Measurements from ENCODE around the gene NOD2.

Gene NOD2

DNA sequence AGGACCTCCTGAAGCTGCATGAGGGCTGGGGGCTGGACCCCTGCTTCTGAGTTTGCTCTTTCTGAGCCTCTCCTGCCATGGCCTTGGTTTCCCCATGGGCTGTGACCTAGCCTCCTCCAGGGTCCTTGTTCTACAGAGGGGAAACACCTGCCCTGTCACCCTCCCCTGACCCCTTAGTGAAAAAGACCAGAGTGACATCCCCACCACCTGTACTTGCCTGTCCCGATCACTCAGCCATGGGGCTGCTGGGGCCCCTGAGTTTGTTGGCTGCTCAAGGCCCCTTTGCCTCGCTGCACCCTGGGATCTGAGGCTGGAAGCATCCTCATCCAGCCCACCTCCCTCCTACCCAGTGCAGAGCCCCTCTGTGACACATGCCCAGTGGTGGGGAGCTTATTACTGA is 800 bp downstream of the NOD2 start:
- no peak for DNase-seq (ENCODE audit: low read depth)

- no peak for DNase-seq (ENCODE audit: low read depth)
Measured at GRCh38 chr16:50695017-50696000, 1.9 kb downstream of the NOD2 start.

GRCh38 chr16:50696126-50696525 is 2.7 kb downstream of the NOD2 start:
- DNase-seq (ENCODE audit: low read depth), result no peak

- no peak for DNase-seq (ENCODE audit: low read depth)
Measured at GRCh38 chr16:50696575-50697420, 3.4 kb downstream of the NOD2 start.

GRCh38 chr16:50697421-50697715 is 4.0 kb downstream of the NOD2 start:
- no peak for DNase-seq (ENCODE audit: low read depth)

DNA sequence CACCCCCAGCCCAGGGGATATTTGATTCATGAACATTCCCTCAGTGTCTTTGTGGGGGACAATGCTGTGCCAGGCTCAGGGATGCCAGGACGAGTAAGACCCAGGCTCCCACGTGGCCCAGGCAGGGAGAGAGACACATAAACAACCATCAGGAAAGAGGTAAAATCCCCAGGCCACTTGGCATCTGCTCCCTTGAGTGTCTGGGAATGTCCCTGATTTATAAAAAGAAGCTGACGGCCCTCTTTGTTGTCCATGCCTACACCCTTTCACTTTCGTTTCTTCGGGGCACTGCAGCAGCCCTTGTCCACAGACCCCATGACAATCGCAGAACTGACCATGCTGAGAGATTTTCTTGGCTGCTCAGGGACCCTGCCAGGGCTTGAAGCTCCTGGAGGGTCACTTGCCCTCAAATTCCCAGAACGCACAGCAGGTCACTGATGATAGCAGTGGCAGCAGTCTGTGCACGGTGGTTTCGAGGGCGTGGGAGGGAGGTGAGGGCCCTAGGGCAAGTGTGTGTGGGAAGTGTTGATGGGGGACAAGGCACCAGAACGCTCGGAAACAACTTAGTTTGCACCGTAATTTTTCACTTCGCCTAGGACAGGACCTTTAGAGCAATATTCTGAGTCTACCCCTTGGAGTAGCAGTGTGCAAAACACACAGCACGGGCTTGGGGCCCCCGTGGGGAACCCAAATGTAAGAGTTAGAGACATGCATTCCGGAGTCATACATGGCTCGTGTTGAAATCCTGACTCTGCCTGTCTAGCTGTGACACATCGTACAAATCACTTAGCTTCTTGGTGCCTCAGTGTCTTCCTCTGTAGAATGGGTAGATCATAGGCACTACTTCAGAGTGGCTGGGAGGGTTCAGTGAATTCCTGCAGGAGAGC is 4.7 kb downstream of the NOD2 start:
- DNase-seq (ENCODE audit: low read depth), result no peak

GRCh38 chr16:50699326-50700159 is 6.1 kb downstream of the NOD2 start:
- no peak for DNase-seq (ENCODE audit: low read depth)

- DNase-seq (ENCODE audit: low read depth), result no peak
Measured at GRCh38 chr16:50702725-50703124, 9.3 kb downstream of the NOD2 start.

DNA sequence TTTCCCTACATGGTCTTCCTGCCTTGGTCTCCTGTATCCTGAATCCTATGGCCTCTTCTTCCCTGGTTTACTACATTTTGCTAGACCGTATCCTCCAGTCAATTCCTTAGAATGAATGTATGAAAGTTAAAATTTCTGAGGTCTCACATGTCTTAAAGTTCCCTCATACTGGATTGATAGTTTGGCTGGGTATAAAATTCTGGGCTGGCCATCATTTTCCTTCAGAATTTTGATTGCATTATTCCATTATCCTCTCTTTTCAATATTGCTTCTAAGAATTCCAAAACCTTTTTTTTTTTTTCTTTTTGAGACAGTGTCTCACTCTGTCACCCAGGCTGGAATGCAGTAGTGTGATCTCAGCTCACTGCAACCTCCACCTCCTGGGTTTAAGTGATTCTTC is 10.8 kb downstream of the NOD2 start:
- no peak for DNase-seq (ENCODE audit: low read depth)

DNA sequence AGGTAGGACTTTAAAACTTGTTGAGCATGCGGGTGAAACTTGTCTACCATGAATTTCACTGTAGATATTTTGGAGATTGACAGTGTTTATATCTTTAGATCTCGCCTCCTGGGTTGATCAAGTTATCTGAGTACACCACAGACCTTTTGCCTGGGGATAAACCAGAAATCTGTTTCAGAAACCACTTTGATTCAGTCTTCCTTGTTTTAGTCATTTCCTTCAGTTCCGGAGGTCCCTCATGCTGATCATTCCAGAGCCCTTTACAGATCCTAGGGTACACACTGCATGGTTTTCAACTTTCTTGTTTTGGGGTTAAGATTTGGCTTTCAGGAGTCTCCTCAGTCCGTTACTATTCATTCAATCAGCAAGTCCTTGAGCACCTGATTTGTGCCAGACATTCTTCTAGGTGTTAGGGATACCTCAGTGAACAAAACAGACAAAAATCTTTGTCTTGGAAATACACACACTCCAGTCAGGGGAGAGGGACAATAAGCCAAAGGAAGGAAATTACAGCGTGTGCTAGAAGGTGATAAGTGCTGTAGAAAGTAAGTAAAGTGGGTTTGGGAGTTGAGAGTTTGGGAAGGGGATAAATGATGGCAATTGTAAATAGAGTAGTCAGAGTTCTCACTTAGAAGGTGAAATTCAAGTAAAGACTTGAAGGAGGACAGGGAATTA is 12.2 kb downstream of the NOD2 start:
- no peak for DNase-seq (ENCODE audit: low read depth)

- no peak for DNase-seq (ENCODE audit: low read depth)
Measured at GRCh38 chr16:50706250-50706649, 12.8 kb downstream of the NOD2 start.

DNA sequence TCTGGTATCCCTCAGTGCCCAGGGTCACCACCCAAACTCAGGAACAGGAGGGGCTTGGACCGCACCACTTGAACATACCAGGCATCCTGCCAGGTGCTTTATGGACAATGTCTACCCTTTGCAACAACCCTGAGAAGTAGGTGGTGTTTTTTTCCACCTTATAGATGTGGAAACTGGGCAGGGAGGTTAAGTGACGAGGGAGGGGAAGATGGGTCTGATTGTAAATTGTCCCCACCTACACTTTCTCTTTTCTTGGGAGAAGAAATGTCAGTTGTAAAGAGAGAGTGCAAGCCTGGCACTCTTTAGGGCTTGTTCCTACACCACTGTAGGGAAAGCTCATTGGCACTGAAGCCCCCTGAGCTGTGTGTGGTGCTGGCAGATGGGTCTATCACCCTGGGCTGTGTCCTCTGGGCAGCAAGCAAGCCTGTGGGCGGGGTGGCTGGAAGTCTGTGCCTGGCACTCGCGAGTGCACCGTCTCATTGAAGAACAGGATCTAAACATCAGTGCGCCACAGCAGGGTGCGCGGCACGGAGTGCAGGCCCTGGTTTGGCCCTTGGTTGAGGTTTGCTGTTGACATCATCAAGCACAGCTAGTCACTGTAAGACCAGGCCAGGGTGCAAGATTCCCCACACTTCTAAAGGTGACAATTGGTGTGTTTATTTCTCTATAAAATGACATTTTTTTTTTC is 15.1 kb downstream of the NOD2 start:
- no peak for DNase-seq (ENCODE audit: low read depth)

DNA sequence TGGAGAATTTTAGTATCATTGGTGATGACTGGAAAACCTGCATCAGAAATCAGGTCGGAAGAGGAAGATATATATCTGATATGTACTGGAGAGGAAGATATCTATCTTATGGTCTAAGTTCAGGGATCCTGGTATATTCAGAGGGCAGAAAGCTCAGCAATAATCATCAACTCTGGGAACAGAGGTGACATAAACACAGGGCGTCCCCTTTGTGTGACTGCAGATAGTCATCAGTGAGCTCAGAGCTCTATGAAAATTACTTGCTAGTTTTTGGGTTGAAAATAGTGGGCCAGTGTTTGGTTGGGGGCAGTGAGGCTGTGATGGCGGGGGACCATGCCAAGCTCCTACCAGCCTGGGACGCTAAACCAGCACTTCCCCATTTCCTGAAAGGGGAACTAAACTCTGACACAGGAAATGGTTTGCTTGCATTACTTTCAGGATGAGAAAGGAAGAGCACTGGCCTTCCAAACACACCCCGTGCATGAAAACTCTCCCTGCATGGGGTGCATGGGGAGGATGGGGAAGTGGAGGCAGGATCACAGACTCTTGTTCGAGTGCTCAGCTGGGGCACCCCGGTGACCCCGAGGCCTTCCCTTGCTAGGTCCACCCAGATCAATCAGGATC is 15.8 kb downstream of the NOD2 start:
- DNase-seq (ENCODE audit: low read depth), result no peak

DNA sequence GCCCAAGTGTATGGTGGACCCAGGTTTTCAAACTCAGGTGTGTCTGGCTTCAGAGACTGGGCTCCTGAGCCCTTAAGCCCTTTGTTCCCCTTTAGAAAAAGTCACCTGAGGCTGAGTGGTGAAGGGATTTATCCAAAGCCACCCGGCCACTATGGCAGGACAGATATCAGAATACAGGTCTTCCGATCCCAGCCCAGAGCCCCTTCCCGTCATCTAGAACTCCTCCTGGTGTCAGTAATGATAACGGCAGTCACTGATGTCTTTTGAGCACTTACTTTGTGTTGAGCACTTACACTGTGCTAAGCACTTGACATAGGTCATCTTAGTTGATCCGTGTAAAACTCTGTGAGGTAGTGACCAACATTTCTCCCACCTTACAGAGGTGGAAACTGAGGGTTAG is 16.6 kb downstream of the NOD2 start:
- DNase-seq (ENCODE audit: low read depth), result no peak

- no peak for DNase-seq (ENCODE audit: low read depth)
Measured at GRCh38 chr16:50711040-50711439, 17.6 kb downstream of the NOD2 start.

DNA sequence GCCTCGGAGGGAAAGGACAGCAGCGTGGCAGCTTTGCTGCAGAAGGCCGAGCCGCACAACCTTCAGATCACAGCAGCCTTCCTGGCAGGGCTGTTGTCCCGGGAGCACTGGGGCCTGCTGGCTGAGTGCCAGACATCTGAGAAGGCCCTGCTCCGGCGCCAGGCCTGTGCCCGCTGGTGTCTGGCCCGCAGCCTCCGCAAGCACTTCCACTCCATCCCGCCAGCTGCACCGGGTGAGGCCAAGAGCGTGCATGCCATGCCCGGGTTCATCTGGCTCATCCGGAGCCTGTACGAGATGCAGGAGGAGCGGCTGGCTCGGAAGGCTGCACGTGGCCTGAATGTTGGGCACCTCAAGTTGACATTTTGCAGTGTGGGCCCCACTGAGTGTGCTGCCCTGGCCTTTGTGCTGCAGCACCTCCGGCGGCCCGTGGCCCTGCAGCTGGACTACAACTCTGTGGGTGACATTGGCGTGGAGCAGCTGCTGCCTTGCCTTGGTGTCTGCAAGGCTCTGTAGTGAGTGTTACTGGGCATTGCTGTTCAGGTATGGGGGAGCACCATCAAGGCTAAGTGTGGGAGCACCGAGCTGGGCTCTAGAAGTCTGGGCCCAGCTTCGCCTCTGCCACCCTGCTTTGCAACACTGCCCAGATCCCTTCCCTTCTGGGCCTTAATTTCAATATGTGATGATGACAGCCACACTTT is 18.6 kb downstream of the NOD2 start:
- DNase-seq (ENCODE audit: low read depth), result no peak

GRCh38 chr16:50712560-50712898 is 19.1 kb downstream of the NOD2 start:
- DNase-seq (ENCODE audit: low read depth), result no peak

DNA sequence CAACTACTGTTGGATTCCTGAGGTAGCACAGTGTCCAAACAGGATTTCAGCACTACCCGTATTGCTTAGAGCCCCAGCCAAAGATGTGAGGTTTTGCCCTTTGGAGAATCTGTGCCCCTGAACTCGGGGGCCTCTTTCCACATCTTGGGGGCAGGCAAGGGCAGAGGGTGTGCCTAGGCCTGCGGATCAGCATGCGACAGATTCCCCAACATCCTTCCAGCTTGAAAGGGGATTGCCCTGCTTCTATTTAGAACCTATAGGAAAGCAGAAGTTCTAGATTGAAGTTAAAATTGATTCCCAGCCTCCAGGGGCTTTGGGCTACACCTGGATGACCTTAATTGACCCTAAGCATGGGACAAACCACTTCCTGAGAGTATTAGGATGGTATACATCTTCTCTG is 19.6 kb downstream of the NOD2 start:
- DNase-seq (ENCODE audit: low read depth), result no peak

DNA sequence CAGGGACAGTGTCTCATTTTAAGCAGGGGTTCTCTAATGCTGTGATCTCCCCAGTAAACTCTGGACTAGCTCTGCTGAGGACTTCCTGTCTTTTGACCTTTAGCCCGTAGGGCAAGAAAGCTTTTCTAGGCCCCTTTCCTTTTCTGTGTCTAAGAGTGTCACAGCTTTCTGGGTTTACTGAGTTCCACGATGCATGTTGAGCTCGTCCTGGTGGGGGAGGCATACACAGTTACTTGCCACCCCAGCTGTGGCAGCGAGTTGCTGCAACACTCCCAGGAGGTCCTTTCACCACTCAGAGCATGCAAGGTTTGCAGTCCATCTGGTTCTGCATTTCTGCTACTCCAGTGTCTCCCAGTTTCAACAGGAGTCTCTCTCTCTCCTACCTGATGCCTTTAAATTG is 23.7 kb downstream of the NOD2 start:
- DNase-seq (ENCODE audit: low read depth), result no peak

All from HS-5 (cell line).